ENCODE results near the gene TYMS. TPM values are rescaled to one million over a fixed set of nuclear protein-coding genes. Genes with fewer than 3 reads are reported as not detected.

The TYMS gene
- total RNA-seq, 1 donor from 2014 or later: 67.4 TPM

- DNase-seq (ENCODE audit: low spot score, unreplicated experiment): no peak
- H3K36me3 Mint-ChIP-seq (ENCODE audit: insufficient read depth): peaks cover 25% of the 10 kb centered on the region
- H3K4me3 Mint-ChIP-seq (ENCODE audit: low read depth): peak overlapping the region; percentile 84
- H3K27me3 Mint-ChIP-seq: no peaks in the 10 kb centered on the region
- TF ChIP-seq CTCF (IDR thresholded peaks at IDR 0.05; ENCODE audit: unreplicated experiment): no peak
- H3K27ac Mint-ChIP-seq: peak overlapping the region; percentile 60
- H3K9me3 Mint-ChIP-seq (ENCODE audit: low read depth): peaks cover 7% of the 10 kb centered on the region
- H3K4me1 Mint-ChIP-seq (ENCODE audit: low read depth): peaks cover 9% of the 10 kb centered on the region
Observed at GRCh38 chr18:659597-659996, 2.1 kb downstream of the TYMS start.

GRCh38 chr18:662197-662596 is 4.7 kb downstream of the TYMS start:
- no peak overlapping the region for H3K4me3 Mint-ChIP-seq (ENCODE audit: low read depth)
- TF ChIP-seq CTCF (IDR thresholded peaks at IDR 0.05; ENCODE audit: unreplicated experiment): no peak
- H3K27ac Mint-ChIP-seq: no peak overlapping the region
- H3K9me3 Mint-ChIP-seq (ENCODE audit: low read depth): peaks cover 11% of the 10 kb centered on the region
- H3K36me3 Mint-ChIP-seq (ENCODE audit: insufficient read depth): peaks cover 33% of the 10 kb centered on the region
- peaks cover 9% of the 10 kb centered on the region for H3K4me1 Mint-ChIP-seq (ENCODE audit: low read depth)
- H3K27me3 Mint-ChIP-seq: no peaks in the 10 kb centered on the region
- DNase-seq (ENCODE audit: low spot score, unreplicated experiment): no peak

- DNase-seq (ENCODE audit: low spot score, unreplicated experiment): no peak
- Mint-ChIP-seq H3K4me3 (ENCODE audit: low read depth) (no peak overlapping the region), H3K27me3 (no peaks in the 10 kb centered on the region), H3K36me3 (ENCODE audit: insufficient read depth) (peaks cover 38% of the 10 kb centered on the region), H3K4me1 (ENCODE audit: low read depth) (no peaks in the 10 kb centered on the region), H3K9me3 (ENCODE audit: low read depth) (peaks cover 10% of the 10 kb centered on the region), H3K27ac (peak overlapping the region; percentile 29)
- no peak for TF ChIP-seq CTCF (IDR thresholded peaks at IDR 0.05; ENCODE audit: unreplicated experiment)
Observed at GRCh38 chr18:666177-666576, 8.7 kb downstream of the TYMS start.

GRCh38 chr18:666628-667027 is 9.2 kb downstream of the TYMS start:
- no peak for TF ChIP-seq CTCF (IDR thresholded peaks at IDR 0.05; ENCODE audit: unreplicated experiment)
- Mint-ChIP-seq H3K4me1 (ENCODE audit: low read depth) (no peaks in the 10 kb centered on the region), H3K4me3 (ENCODE audit: low read depth) (no peak overlapping the region), H3K36me3 (ENCODE audit: insufficient read depth) (peaks cover 37% of the 10 kb centered on the region), H3K27me3 (no peaks in the 10 kb centered on the region), H3K27ac (no peak overlapping the region), H3K9me3 (ENCODE audit: low read depth) (peaks cover 7% of the 10 kb centered on the region)
- no peak for DNase-seq (ENCODE audit: low spot score, unreplicated experiment)

GRCh38 chr18:668260-668659 is 10.8 kb downstream of the TYMS start:
- no peaks in the 10 kb centered on the region for H3K27me3 Mint-ChIP-seq
- H3K9me3 Mint-ChIP-seq (ENCODE audit: low read depth): peaks cover 3% of the 10 kb centered on the region
- peaks cover 33% of the 10 kb centered on the region for H3K36me3 Mint-ChIP-seq (ENCODE audit: insufficient read depth)
- TF ChIP-seq CTCF (IDR thresholded peaks at IDR 0.05; ENCODE audit: unreplicated experiment): no peak
- H3K4me1 Mint-ChIP-seq (ENCODE audit: low read depth): no peaks in the 10 kb centered on the region
- no peak for DNase-seq (ENCODE audit: low spot score, unreplicated experiment)
- H3K27ac Mint-ChIP-seq: no peak overlapping the region
- no peak overlapping the region for H3K4me3 Mint-ChIP-seq (ENCODE audit: low read depth)

All from progenitor cell of endocrine pancreas (in vitro differentiated cells).